ENCODE measurements around the gene DIABLO.

The DIABLO gene

DNA sequence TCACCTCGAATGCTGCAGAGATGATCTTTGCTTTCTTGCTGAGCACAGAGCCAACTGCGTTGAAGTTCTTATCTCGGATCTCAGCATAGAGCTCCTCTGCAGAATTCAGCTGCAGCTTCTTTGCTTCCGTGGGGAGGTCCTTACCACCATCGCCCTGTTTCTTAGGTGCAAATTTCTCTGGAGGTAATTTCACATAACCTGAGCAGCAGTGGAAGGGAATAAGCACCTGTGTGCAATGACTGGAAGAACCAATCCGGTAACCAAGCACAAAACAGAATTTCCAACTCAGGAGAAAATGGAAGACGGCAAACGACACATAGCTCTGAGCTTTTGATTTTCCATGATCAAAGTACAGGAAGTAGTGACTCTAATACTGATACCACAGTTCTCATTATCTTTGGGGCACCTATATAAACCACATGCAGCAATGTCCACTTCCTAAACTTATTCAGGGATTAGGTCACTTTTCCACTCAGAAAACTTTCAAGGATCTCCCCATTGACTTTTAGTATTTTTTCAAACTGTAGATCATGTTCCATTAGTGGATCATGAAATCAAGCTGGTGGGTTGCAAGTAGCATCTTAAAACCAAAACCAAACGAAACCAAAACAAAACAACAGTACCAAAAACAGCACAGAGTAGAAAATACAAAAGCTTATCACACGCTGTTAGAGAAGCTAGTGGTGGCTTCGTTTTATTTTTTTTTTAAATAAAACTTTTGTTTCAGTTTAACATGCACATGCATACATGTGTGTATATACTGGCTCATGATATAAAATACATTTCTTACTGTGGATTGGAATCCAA lies 18.9 kb upstream of the DIABLO start:
- Histone ChIP-seq H2AFZ (ENCODE audit: low read length, unreplicated experiment) (no peak overlapping the region), H3K4me3 (ENCODE audit: low read depth, low read length) (no peak overlapping the region), H3K79me2 (ENCODE audit: control insufficient read depth, insufficient read depth, low read length, unreplicated experiment) (no peaks in the 10 kb centered on the region), H3K4me1 (ENCODE audit: control insufficient read depth, insufficient read depth, low read length, unreplicated experiment) (no peaks in the 10 kb centered on the region), H3K27me3 (ENCODE audit: insufficient read depth, low read length) (no peaks in the 10 kb centered on the region), H3K36me3 (ENCODE audit: insufficient read depth, low read length) (no peaks in the 10 kb centered on the region; the same call in 1 of the 2 replicates), H3K27ac (ENCODE audit: low read depth, low read length) (no peak overlapping the region)

GRCh38 chr12:122243965-122244364 lies 18.1 kb upstream of the DIABLO start:
- no peak overlapping the region for H3K4me3 ChIP-seq (ENCODE audit: low read depth, low read length)
- H3K36me3 ChIP-seq (ENCODE audit: insufficient read depth, low read length): no peaks in the 10 kb centered on the region; the same call in 1 of the 2 replicates
- H2AFZ ChIP-seq (ENCODE audit: low read length, unreplicated experiment): no peak overlapping the region
- no peaks in the 10 kb centered on the region for H3K27me3 ChIP-seq (ENCODE audit: insufficient read depth, low read length)
- no peaks in the 10 kb centered on the region for H3K4me1 ChIP-seq (ENCODE audit: control insufficient read depth, insufficient read depth, low read length, unreplicated experiment)
- H3K79me2 ChIP-seq (ENCODE audit: control insufficient read depth, insufficient read depth, low read length, unreplicated experiment): no peaks in the 10 kb centered on the region
- no peak overlapping the region for H3K27ac ChIP-seq (ENCODE audit: low read depth, low read length)

DNA sequence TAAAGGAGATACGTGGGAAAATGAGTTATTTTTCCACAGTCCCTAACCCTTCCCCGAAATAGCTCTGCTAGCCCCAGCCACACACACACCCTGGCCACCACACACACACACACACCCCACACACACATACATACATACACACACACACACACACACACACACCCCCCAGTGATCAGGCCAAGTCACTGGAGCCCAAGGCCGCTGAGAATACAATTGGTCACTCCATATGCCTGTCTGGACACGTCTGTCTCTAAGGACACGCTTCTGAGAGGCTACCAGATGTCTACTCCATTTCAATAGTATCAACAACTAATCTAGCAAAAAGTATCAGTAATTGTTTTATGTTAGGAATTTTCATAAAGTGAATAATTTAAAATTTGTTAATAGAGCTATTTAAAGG lies 13.0 kb upstream of the DIABLO start:
- H3K4me1 ChIP-seq (ENCODE audit: control insufficient read depth, insufficient read depth, low read length, unreplicated experiment): no peaks in the 10 kb centered on the region
- 0 out of 2 replicates have a peak, but pooled peaks cover 3% of the 10 kb centered on the region for H3K36me3 ChIP-seq (ENCODE audit: insufficient read depth, low read length)
- no peak overlapping the region for H3K27ac ChIP-seq (ENCODE audit: low read depth, low read length)
- no peaks in the 10 kb centered on the region for H3K27me3 ChIP-seq (ENCODE audit: insufficient read depth, low read length)
- no peak overlapping the region for H2AFZ ChIP-seq (ENCODE audit: low read length, unreplicated experiment)
- no peak overlapping the region for H3K4me3 ChIP-seq (ENCODE audit: low read depth, low read length)
- no peaks in the 10 kb centered on the region for H3K79me2 ChIP-seq (ENCODE audit: control insufficient read depth, insufficient read depth, low read length, unreplicated experiment)

DNA sequence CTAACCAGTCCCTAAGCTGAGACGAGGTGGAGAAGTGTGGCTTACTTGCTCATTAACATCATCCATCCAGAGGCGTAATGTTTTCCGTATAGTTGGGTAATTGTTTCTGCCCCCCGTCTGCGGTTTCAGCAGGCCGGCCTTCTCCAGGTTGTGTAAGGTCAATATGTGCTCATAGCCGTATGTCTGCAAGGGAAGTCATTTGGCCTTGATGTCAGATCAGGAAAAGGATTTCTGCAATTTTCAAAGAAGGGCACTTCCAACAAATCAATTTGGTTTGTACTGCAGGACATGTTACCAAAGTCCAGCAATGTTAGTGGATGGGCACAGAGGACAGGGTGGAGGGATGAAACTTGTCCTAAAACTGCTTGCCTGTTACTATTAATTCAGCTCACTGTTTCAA lies 9.9 kb upstream of the DIABLO start:
- Histone ChIP-seq H3K27ac (ENCODE audit: low read depth, low read length) (no peak overlapping the region), H3K4me1 (ENCODE audit: control insufficient read depth, insufficient read depth, low read length, unreplicated experiment) (no peaks in the 10 kb centered on the region), H2AFZ (ENCODE audit: low read length, unreplicated experiment) (no peak overlapping the region), H3K79me2 (ENCODE audit: control insufficient read depth, insufficient read depth, low read length, unreplicated experiment) (no peaks in the 10 kb centered on the region), H3K36me3 (ENCODE audit: insufficient read depth, low read length) (0 out of 2 replicates have a peak, but pooled peaks cover 3% of the 10 kb centered on the region), H3K27me3 (ENCODE audit: insufficient read depth, low read length) (no peaks in the 10 kb centered on the region), H3K4me3 (ENCODE audit: low read depth, low read length) (no peak overlapping the region)

GRCh38 chr12:122232691-122233090 lies 6.8 kb upstream of the DIABLO start:
- Histone ChIP-seq H3K4me1 (ENCODE audit: control insufficient read depth, insufficient read depth, low read length, unreplicated experiment) (no peaks in the 10 kb centered on the region), H3K27ac (ENCODE audit: low read depth, low read length) (no peak overlapping the region), H3K36me3 (ENCODE audit: insufficient read depth, low read length) (0 out of 2 replicates have a peak, but pooled peaks cover 3% of the 10 kb centered on the region), H3K27me3 (ENCODE audit: insufficient read depth, low read length) (no peaks in the 10 kb centered on the region), H2AFZ (ENCODE audit: low read length, unreplicated experiment) (no peak overlapping the region), H3K4me3 (ENCODE audit: low read depth, low read length) (no peak overlapping the region), H3K79me2 (ENCODE audit: control insufficient read depth, insufficient read depth, low read length, unreplicated experiment) (no peaks in the 10 kb centered on the region)

DNA sequence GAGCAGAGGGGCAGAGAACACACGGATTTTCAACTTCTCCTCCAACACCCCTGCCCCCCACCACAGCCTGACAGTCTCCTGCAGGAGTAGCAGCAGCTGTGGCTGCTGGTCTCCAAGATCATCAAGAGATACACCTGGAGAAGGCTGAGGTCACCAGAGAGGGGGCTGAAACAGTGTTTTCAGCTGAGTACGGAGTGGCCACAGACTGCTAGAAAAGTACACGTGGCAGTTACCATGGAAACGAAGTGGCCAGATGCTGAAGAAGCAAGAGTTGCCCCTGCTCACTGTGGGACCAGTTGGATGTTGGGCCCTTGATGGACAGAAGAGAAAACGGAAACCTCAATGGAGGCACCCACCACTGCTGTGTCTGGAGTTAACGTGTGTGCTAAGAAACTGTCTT lies 4.9 kb upstream of the DIABLO start:
- no peak overlapping the region for H3K27ac ChIP-seq (ENCODE audit: low read depth, low read length)

GRCh38 chr12:122228092-122228491 lies 2.2 kb upstream of the DIABLO start:
- peaks cover 20% of the 10 kb centered on the region for H3K4me1 ChIP-seq (ENCODE audit: control insufficient read depth, insufficient read depth, low read length, unreplicated experiment)
- H2AFZ ChIP-seq (ENCODE audit: low read length, unreplicated experiment): no peak overlapping the region
- H3K79me2 ChIP-seq (ENCODE audit: control insufficient read depth, insufficient read depth, low read length, unreplicated experiment): peaks cover 24% of the 10 kb centered on the region
- H3K4me3 ChIP-seq (ENCODE audit: low read depth, low read length): no peak overlapping the region
- no peaks in the 10 kb centered on the region for H3K27me3 ChIP-seq (ENCODE audit: insufficient read depth, low read length)
- 0 out of 2 replicates have a peak, but pooled peaks cover 4% of the 10 kb centered on the region for H3K36me3 ChIP-seq (ENCODE audit: insufficient read depth, low read length)
- H3K27ac ChIP-seq (ENCODE audit: low read depth, low read length): no peak overlapping the region

More for the DNA sequence above, 4.9 kb upstream of the DIABLO start:
- H3K27me3 ChIP-seq (ENCODE audit: insufficient read depth, low read length): no peaks in the 10 kb centered on the region
- no peak overlapping the region for H3K4me3 ChIP-seq (ENCODE audit: low read depth, low read length)
- peaks cover 6% of the 10 kb centered on the region for H3K4me1 ChIP-seq (ENCODE audit: control insufficient read depth, insufficient read depth, low read length, unreplicated experiment)
- H3K36me3 ChIP-seq (ENCODE audit: insufficient read depth, low read length): no peaks in the 10 kb centered on the region
- H3K79me2 ChIP-seq (ENCODE audit: control insufficient read depth, insufficient read depth, low read length, unreplicated experiment): no peaks in the 10 kb centered on the region
- H2AFZ ChIP-seq (ENCODE audit: low read length, unreplicated experiment): no peak overlapping the region

DNA sequence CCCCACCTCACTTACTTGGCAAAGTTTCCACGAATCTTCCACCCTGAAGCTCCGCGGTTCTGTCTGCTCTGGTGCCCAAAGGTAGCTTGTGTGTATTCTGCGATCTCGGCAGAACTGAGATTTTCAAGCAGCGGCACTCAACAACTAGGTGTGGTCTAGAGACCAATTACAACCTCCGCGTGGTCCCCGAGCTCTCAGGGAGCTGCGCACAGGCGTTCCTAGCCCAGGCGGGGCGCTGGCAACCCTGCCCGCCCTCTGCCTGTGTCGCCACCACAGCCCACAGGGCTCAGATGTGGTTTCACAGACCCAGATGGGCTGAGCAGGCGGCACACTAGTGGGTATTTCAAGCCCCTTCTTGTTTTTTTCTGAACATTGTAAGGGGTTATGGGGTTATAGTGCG lies 1.5 kb upstream of the DIABLO start:
- Histone ChIP-seq H3K4me1 (ENCODE audit: control insufficient read depth, insufficient read depth, low read length, unreplicated experiment) (peaks cover 20% of the 10 kb centered on the region), H3K4me3 (ENCODE audit: low read depth, low read length) (no peak overlapping the region), H3K27ac (ENCODE audit: low read depth, low read length) (no peak overlapping the region), H2AFZ (ENCODE audit: low read length, unreplicated experiment) (no peak overlapping the region), H3K36me3 (ENCODE audit: insufficient read depth, low read length) (0 out of 2 replicates have a peak, but pooled peaks cover 4% of the 10 kb centered on the region), H3K27me3 (ENCODE audit: insufficient read depth, low read length) (no peaks in the 10 kb centered on the region), H3K79me2 (ENCODE audit: control insufficient read depth, insufficient read depth, low read length, unreplicated experiment) (peaks cover 31% of the 10 kb centered on the region)

DNA sequence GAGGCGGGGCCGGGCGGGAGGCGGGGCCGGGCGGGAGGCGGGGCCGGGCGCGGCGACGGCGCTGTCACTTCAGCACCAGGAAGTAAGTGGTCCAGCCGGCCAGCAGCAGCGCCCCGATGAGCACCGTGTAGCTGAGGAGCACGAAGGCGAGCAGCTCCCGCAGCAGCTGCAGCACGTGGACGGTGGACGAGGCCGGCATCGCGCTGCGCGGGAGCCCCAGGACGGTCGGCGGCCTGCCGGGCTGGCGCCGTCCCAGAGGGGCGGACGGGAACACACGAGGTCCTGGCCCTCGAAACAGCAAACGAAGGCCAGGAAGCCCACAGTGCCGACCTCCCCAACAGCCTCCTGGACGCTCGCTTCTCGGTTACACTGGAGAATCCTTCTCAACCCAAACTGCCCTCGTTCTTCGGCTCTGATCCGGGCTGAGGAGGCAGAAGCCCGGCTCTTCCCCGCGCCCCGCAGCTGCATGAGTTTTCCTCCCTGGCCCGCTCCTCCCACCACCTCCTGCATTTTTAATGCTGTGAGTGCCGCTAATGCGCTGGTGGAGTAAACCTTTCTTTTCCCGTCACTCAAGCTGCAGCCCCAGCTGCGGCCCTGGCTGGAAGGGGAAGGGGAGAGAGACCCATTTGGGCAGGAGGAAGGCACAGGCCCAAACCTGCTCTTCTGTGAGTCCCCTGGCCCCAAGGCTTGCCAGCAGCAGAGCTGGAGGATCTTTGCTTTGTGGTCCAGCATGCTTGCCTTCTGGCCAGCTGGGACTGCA lies 694 bp upstream of the DIABLO start:
- Histone ChIP-seq H3K36me3 (ENCODE audit: insufficient read depth, low read length) (peaks cover 4% of the 10 kb centered on the region; the same call in 1 of the 2 replicates), H3K27me3 (ENCODE audit: insufficient read depth, low read length) (no peaks in the 10 kb centered on the region), H3K4me1 (ENCODE audit: control insufficient read depth, insufficient read depth, low read length, unreplicated experiment) (peaks cover 20% of the 10 kb centered on the region), H3K27ac (ENCODE audit: low read depth, low read length) (no peak overlapping the region), H2AFZ (ENCODE audit: low read length, unreplicated experiment) (no peak overlapping the region), H3K79me2 (ENCODE audit: control insufficient read depth, insufficient read depth, low read length, unreplicated experiment) (peaks cover 38% of the 10 kb centered on the region), H3K4me3 (ENCODE audit: low read depth, low read length) (peak overlapping the region; percentile 71)

- Histone ChIP-seq H2AFZ (ENCODE audit: low read length, unreplicated experiment) (no peak overlapping the region), H3K27me3 (ENCODE audit: insufficient read depth, low read length) (no peaks in the 10 kb centered on the region), H3K79me2 (ENCODE audit: control insufficient read depth, insufficient read depth, low read length, unreplicated experiment) (peaks cover 15% of the 10 kb centered on the region), H3K4me1 (ENCODE audit: control insufficient read depth, insufficient read depth, low read length, unreplicated experiment) (no peaks in the 10 kb centered on the region), H3K36me3 (ENCODE audit: insufficient read depth, low read length) (peaks cover 37% of the 10 kb centered on the region), H3K4me3 (ENCODE audit: low read depth, low read length) (no peak overlapping the region), H3K27ac (ENCODE audit: low read depth, low read length) (no peak overlapping the region)
These were observed 9.4 kb downstream of the DIABLO start for GRCh38 chr12:122216445-122216844.
